Measurements from ENCODE around the gene XKR8.

The XKR8 gene

GRCh38 chr1:27972141-27972540, 12.4 kb downstream of the XKR8 start:
- no peak overlapping the region for H3K4me2 ChIP-seq (ENCODE audit: low read length)
- no peak overlapping the region for H3K9ac ChIP-seq (ENCODE audit: low read depth, low read length)
- H3K4me1 ChIP-seq (ENCODE audit: control insufficient read depth, insufficient read depth, low read length): peaks cover 41% of the 10 kb centered on the region
- H3K36me3 ChIP-seq (ENCODE audit: insufficient read depth, low read length): peaks cover 12% of the 10 kb centered on the region
- no peaks in the 10 kb centered on the region for H3K27me3 ChIP-seq (ENCODE audit: control insufficient read depth, insufficient read depth, low read length)
- no peaks in the 10 kb centered on the region for H3K9me3 ChIP-seq (replicated peaks; ENCODE audit: low read length)
- H3K4me3 ChIP-seq (ENCODE audit: low read length): no peak overlapping the region

GRCh38 chr1:27973771-27974416, 14.1 kb downstream of the XKR8 start:
- H3K4me3 ChIP-seq (ENCODE audit: low read length): no peak overlapping the region
- no peaks in the 10 kb centered on the region for H3K27me3 ChIP-seq (ENCODE audit: control insufficient read depth, insufficient read depth, low read length)
- H3K36me3 ChIP-seq (ENCODE audit: insufficient read depth, low read length): peaks cover 13% of the 10 kb centered on the region
- no peaks in the 10 kb centered on the region for H3K9me3 ChIP-seq (replicated peaks; ENCODE audit: low read length)
- H3K4me2 ChIP-seq (ENCODE audit: low read length): no peak overlapping the region
- H3K4me1 ChIP-seq (ENCODE audit: control insufficient read depth, insufficient read depth, low read length): peaks cover 28% of the 10 kb centered on the region
- no peak overlapping the region for H3K9ac ChIP-seq (ENCODE audit: low read depth, low read length)

GRCh38 chr1:27974417-27974781, 14.6 kb downstream of the XKR8 start:
- Histone ChIP-seq H3K27me3 (ENCODE audit: control insufficient read depth, insufficient read depth, low read length) (no peaks in the 10 kb centered on the region), H3K4me3 (ENCODE audit: low read length) (no peak overlapping the region), H3K36me3 (ENCODE audit: insufficient read depth, low read length) (peaks cover 13% of the 10 kb centered on the region), H3K4me1 (ENCODE audit: control insufficient read depth, insufficient read depth, low read length) (peaks cover 27% of the 10 kb centered on the region), H3K4me2 (ENCODE audit: low read length) (no peak overlapping the region), H3K9me3 (replicated peaks; ENCODE audit: low read length) (no peaks in the 10 kb centered on the region), H3K9ac (ENCODE audit: low read depth, low read length) (no peak overlapping the region)

GRCh38 chr1:27979151-27979858, 19.5 kb downstream of the XKR8 start:
- no peak overlapping the region for H3K4me2 ChIP-seq (ENCODE audit: low read length)
- no peak overlapping the region for H3K9ac ChIP-seq (ENCODE audit: low read depth, low read length)
- no peaks in the 10 kb centered on the region for H3K9me3 ChIP-seq (replicated peaks; ENCODE audit: low read length)
- H3K27me3 ChIP-seq (ENCODE audit: control insufficient read depth, insufficient read depth, low read length): no peaks in the 10 kb centered on the region
- no peak overlapping the region for H3K4me3 ChIP-seq (ENCODE audit: low read length)
- H3K4me1 ChIP-seq (ENCODE audit: control insufficient read depth, insufficient read depth, low read length): peaks cover 3% of the 10 kb centered on the region
- peaks cover 8% of the 10 kb centered on the region for H3K36me3 ChIP-seq (ENCODE audit: insufficient read depth, low read length)

GRCh38 chr1:27979859-27980201, 20.1 kb downstream of the XKR8 start:
- Histone ChIP-seq H3K4me2 (ENCODE audit: low read length) (no peak overlapping the region), H3K9ac (ENCODE audit: low read depth, low read length) (no peak overlapping the region), H3K36me3 (ENCODE audit: insufficient read depth, low read length) (peaks cover 8% of the 10 kb centered on the region), H3K4me3 (ENCODE audit: low read length) (no peak overlapping the region), H3K4me1 (ENCODE audit: control insufficient read depth, insufficient read depth, low read length) (peaks cover 3% of the 10 kb centered on the region), H3K27me3 (ENCODE audit: control insufficient read depth, insufficient read depth, low read length) (no peaks in the 10 kb centered on the region), H3K9me3 (replicated peaks; ENCODE audit: low read length) (no peaks in the 10 kb centered on the region)

GRCh38 chr1:27980216-27980845, 20.6 kb downstream of the XKR8 start:
- Histone ChIP-seq H3K4me3 (ENCODE audit: low read length) (no peak overlapping the region), H3K9ac (ENCODE audit: low read depth, low read length) (no peak overlapping the region), H3K9me3 (replicated peaks; ENCODE audit: low read length) (no peaks in the 10 kb centered on the region), H3K4me2 (ENCODE audit: low read length) (no peak overlapping the region), H3K27me3 (ENCODE audit: control insufficient read depth, insufficient read depth, low read length) (no peaks in the 10 kb centered on the region), H3K4me1 (ENCODE audit: control insufficient read depth, insufficient read depth, low read length) (peaks cover 3% of the 10 kb centered on the region), H3K36me3 (ENCODE audit: insufficient read depth, low read length) (peaks cover 10% of the 10 kb centered on the region)

GRCh38 chr1:27981145-27981544, 21.4 kb downstream of the XKR8 start:
- no peak overlapping the region for H3K4me3 ChIP-seq (ENCODE audit: low read length)
- no peak overlapping the region for H3K9ac ChIP-seq (ENCODE audit: low read depth, low read length)
- peaks cover 13% of the 10 kb centered on the region for H3K36me3 ChIP-seq (ENCODE audit: insufficient read depth, low read length)
- H3K4me1 ChIP-seq (ENCODE audit: control insufficient read depth, insufficient read depth, low read length): peaks cover 3% of the 10 kb centered on the region
- no peaks in the 10 kb centered on the region for H3K27me3 ChIP-seq (ENCODE audit: control insufficient read depth, insufficient read depth, low read length)
- no peak overlapping the region for H3K4me2 ChIP-seq (ENCODE audit: low read length)
- no peaks in the 10 kb centered on the region for H3K9me3 ChIP-seq (replicated peaks; ENCODE audit: low read length)

GRCh38 chr1:27990920-27991537, 31.3 kb downstream of the XKR8 start:
- Histone ChIP-seq H3K9me3 (replicated peaks; ENCODE audit: low read length) (no peaks in the 10 kb centered on the region), H3K36me3 (ENCODE audit: insufficient read depth, low read length) (peaks cover 71% of the 10 kb centered on the region), H3K4me2 (ENCODE audit: low read length) (no peak overlapping the region), H3K4me3 (ENCODE audit: low read length) (no peak overlapping the region), H3K27me3 (ENCODE audit: control insufficient read depth, insufficient read depth, low read length) (no peaks in the 10 kb centered on the region), H3K9ac (ENCODE audit: low read depth, low read length) (no peak overlapping the region), H3K4me1 (ENCODE audit: control insufficient read depth, insufficient read depth, low read length) (no peaks in the 10 kb centered on the region)

GRCh38 chr1:27992276-27992675, 32.5 kb downstream of the XKR8 start:
- Histone ChIP-seq H3K36me3 (ENCODE audit: insufficient read depth, low read length) (peaks cover 75% of the 10 kb centered on the region), H3K4me1 (ENCODE audit: control insufficient read depth, insufficient read depth, low read length) (no peaks in the 10 kb centered on the region), H3K9me3 (replicated peaks; ENCODE audit: low read length) (no peaks in the 10 kb centered on the region), H3K9ac (ENCODE audit: low read depth, low read length) (no peak overlapping the region), H3K4me2 (ENCODE audit: low read length) (no peak overlapping the region), H3K27me3 (ENCODE audit: control insufficient read depth, insufficient read depth, low read length) (no peaks in the 10 kb centered on the region), H3K4me3 (ENCODE audit: low read length) (no peak overlapping the region)

GRCh38 chr1:27993241-27993640, 33.5 kb downstream of the XKR8 start:
- Histone ChIP-seq H3K36me3 (ENCODE audit: insufficient read depth, low read length) (peaks cover 75% of the 10 kb centered on the region), H3K4me1 (ENCODE audit: control insufficient read depth, insufficient read depth, low read length) (no peaks in the 10 kb centered on the region), H3K4me2 (ENCODE audit: low read length) (no peak overlapping the region), H3K27me3 (ENCODE audit: control insufficient read depth, insufficient read depth, low read length) (no peaks in the 10 kb centered on the region), H3K9me3 (replicated peaks; ENCODE audit: low read length) (no peaks in the 10 kb centered on the region), H3K9ac (ENCODE audit: low read depth, low read length) (no peak overlapping the region), H3K4me3 (ENCODE audit: low read length) (no peak overlapping the region)

GRCh38 chr1:27994060-27994459, 34.3 kb downstream of the XKR8 start:
- no peak overlapping the region for H3K9ac ChIP-seq (ENCODE audit: low read depth, low read length)
- no peaks in the 10 kb centered on the region for H3K4me1 ChIP-seq (ENCODE audit: control insufficient read depth, insufficient read depth, low read length)
- H3K27me3 ChIP-seq (ENCODE audit: control insufficient read depth, insufficient read depth, low read length): no peaks in the 10 kb centered on the region
- no peaks in the 10 kb centered on the region for H3K9me3 ChIP-seq (replicated peaks; ENCODE audit: low read length)
- no peak overlapping the region for H3K4me3 ChIP-seq (ENCODE audit: low read length)
- H3K36me3 ChIP-seq (ENCODE audit: insufficient read depth, low read length): peaks cover 69% of the 10 kb centered on the region
- no peak overlapping the region for H3K4me2 ChIP-seq (ENCODE audit: low read length)

Data from skeletal muscle satellite cell (primary cell).